ENCODE measurements around the gene TTLL11.
A peak's percentile ranks its signal among the peaks of the same experiment; 100 is the strongest.

Gene TTLL11

GRCh38 chr9:122129969-122130368 lies 36.9 kb upstream of the TTLL11 start:
- no peak for DNase-seq (ENCODE audit: low spot score)
- H3K36me3 ChIP-seq (replicated peaks in 1 of 2; ENCODE audit: control insufficient read depth in 2 of 2, insufficient read depth in 2 of 2, low read length in 2 of 2) = no peaks in the 10 kb centered on the region
- H3K79me1 ChIP-seq (ENCODE audit: low read depth, low read length) = no peaks in the 10 kb centered on the region
- H2AK5ac ChIP-seq (ENCODE audit: low read depth, low read length) = no peak overlapping the region
- H3K4ac ChIP-seq (ENCODE audit: low read length) = no peak overlapping the region
- H3K4me2 ChIP-seq (ENCODE audit: insufficient read depth, low read length, poor library complexity, severe bottlenecking) = no peak overlapping the region
- H2BK120ac ChIP-seq (ENCODE audit: low read depth, low read length) = no peak overlapping the region
- no peak overlapping the region for H4K91ac ChIP-seq (ENCODE audit: low read depth, low read length, poor library complexity)
- H3K9ac ChIP-seq (ENCODE audit: low read depth, low read length, poor library complexity) = no peak overlapping the region
- H3K4me3 ChIP-seq (ENCODE audit: low read length in 2 of 2) = no peak overlapping the region
- peaks cover 25 to 26% of the 10 kb centered on the region in 2 donors for H3K4me1 ChIP-seq (ENCODE audit: control insufficient read depth in 2 of 2, insufficient read depth in 1 of 2, low read depth in 1 of 2, low read length in 2 of 2)
- H2BK5ac ChIP-seq (ENCODE audit: low read length) = no peak overlapping the region
- no peak overlapping the region for H3K18ac ChIP-seq (ENCODE audit: low read length)
- H2AFZ ChIP-seq (ENCODE audit: low read length) = no peak overlapping the region
- WGBS, 2 donors (ENCODE audit: extremely low coverage in 2 of 2, insufficient read length in 2 of 2, insufficient replicate concordance in 1 of 2) = no CpG with 5 or more reads among the region's 2 CpGs
- peaks cover 4 to 86% (median 79%) of the 10 kb centered on the region in 3 experiments for H3K27me3 ChIP-seq (ENCODE audit: control insufficient read depth in 3 of 3, insufficient read depth in 3 of 3, low read depth in 1 of 3, low read length in 3 of 3)
- no peak overlapping the region for H2BK12ac ChIP-seq (ENCODE audit: low read length)
- no peak overlapping the region for H3K27ac ChIP-seq (replicated peaks; ENCODE audit: low read length)
- H3K23ac ChIP-seq (ENCODE audit: low read depth, low read length, poor library complexity) = peak overlapping the region; percentile 17
- H2BK15ac ChIP-seq (ENCODE audit: low read length) = no peak overlapping the region
- H3K9me3 ChIP-seq (replicated peaks in 1 of 2; ENCODE audit: control insufficient read depth in 2 of 2, insufficient read depth in 1 of 2, low read depth in 1 of 2, low read length in 2 of 2) = no peaks in the 10 kb centered on the region
- no peak overlapping the region for H3K14ac ChIP-seq (ENCODE audit: low read length)
- H4K8ac ChIP-seq (ENCODE audit: low read depth, low read length) = no peak overlapping the region

GRCh38 chr9:122128969-122129343 lies 35.8 kb upstream of the TTLL11 start:
- Histone ChIP-seq H4K8ac (ENCODE audit: low read depth, low read length) (no peak overlapping the region), H2AFZ (ENCODE audit: low read length) (no peak overlapping the region), H3K9ac (ENCODE audit: low read depth, low read length, poor library complexity) (no peak overlapping the region), H3K23ac (ENCODE audit: low read depth, low read length, poor library complexity) (no peak overlapping the region), H2BK120ac (ENCODE audit: low read depth, low read length) (no peak overlapping the region), H3K36me3 (replicated peaks in 1 of 2; ENCODE audit: control insufficient read depth in 2 of 2, insufficient read depth in 2 of 2, low read length in 2 of 2) (no peaks in the 10 kb centered on the region), H2BK15ac (ENCODE audit: low read length) (no peak overlapping the region), H2AK5ac (ENCODE audit: low read depth, low read length) (no peak overlapping the region), H3K79me1 (ENCODE audit: low read depth, low read length) (no peaks in the 10 kb centered on the region), H3K4me2 (ENCODE audit: insufficient read depth, low read length, poor library complexity, severe bottlenecking) (no peak overlapping the region), H3K4me3 (ENCODE audit: low read length in 2 of 2) (no peak overlapping the region), H3K4ac (ENCODE audit: low read length) (no peak overlapping the region), H3K27ac (replicated peaks; ENCODE audit: low read length) (no peak overlapping the region), H3K27me3 (ENCODE audit: control insufficient read depth in 3 of 3, insufficient read depth in 3 of 3, low read depth in 1 of 3, low read length in 3 of 3) (peaks cover 4 to 85% (median 74%) of the 10 kb centered on the region in 3 experiments), H2BK5ac (ENCODE audit: low read length) (no peak overlapping the region), H3K4me1 (ENCODE audit: control insufficient read depth in 2 of 2, insufficient read depth in 1 of 2, low read depth in 1 of 2, low read length in 2 of 2) (peaks cover 18 to 20% of the 10 kb centered on the region in 2 donors), H3K18ac (ENCODE audit: low read length) (no peak overlapping the region), H3K14ac (ENCODE audit: low read length) (no peak overlapping the region), H3K9me3 (replicated peaks in 1 of 2; ENCODE audit: control insufficient read depth in 2 of 2, insufficient read depth in 1 of 2, low read depth in 1 of 2, low read length in 2 of 2) (no peaks in the 10 kb centered on the region), H2BK12ac (ENCODE audit: low read length) (no peak overlapping the region), H4K91ac (ENCODE audit: low read depth, low read length, poor library complexity) (no peak overlapping the region)
- DNase-seq (ENCODE audit: low spot score) = no peak
- WGBS, 2 donors (ENCODE audit: extremely low coverage in 2 of 2, insufficient read length in 2 of 2, insufficient replicate concordance in 1 of 2) = no CpG with 5 or more reads among the region's 7 CpGs

GRCh38 chr9:122128007-122128968 lies 35.2 kb upstream of the TTLL11 start:
- Histone ChIP-seq H4K8ac (ENCODE audit: low read depth, low read length) (no peak overlapping the region), H3K9ac (ENCODE audit: low read depth, low read length, poor library complexity) (no peak overlapping the region), H2BK15ac (ENCODE audit: low read length) (no peak overlapping the region), H3K18ac (ENCODE audit: low read length) (peak overlapping the region; percentile 60), H2AFZ (ENCODE audit: low read length) (no peak overlapping the region), H2BK5ac (ENCODE audit: low read length) (no peak overlapping the region), H3K9me3 (replicated peaks in 1 of 2; ENCODE audit: control insufficient read depth in 2 of 2, insufficient read depth in 1 of 2, low read depth in 1 of 2, low read length in 2 of 2) (no peaks in the 10 kb centered on the region), H3K14ac (ENCODE audit: low read length) (no peak overlapping the region), H3K79me1 (ENCODE audit: low read depth, low read length) (no peaks in the 10 kb centered on the region), H3K27ac (replicated peaks; ENCODE audit: low read length) (no peak overlapping the region), H4K91ac (ENCODE audit: low read depth, low read length, poor library complexity) (no peak overlapping the region), H2BK120ac (ENCODE audit: low read depth, low read length) (no peak overlapping the region), H3K4ac (ENCODE audit: low read length) (no peak overlapping the region), H3K4me3 (ENCODE audit: low read length in 2 of 2) (no peak overlapping the region), H3K4me1 (ENCODE audit: control insufficient read depth in 2 of 2, insufficient read depth in 1 of 2, low read depth in 1 of 2, low read length in 2 of 2) (peaks cover 18 to 20% of the 10 kb centered on the region in 2 donors), H3K27me3 (ENCODE audit: control insufficient read depth in 3 of 3, insufficient read depth in 3 of 3, low read depth in 1 of 3, low read length in 3 of 3) (peaks cover 4 to 79% (median 67%) of the 10 kb centered on the region in 3 experiments), H2AK5ac (ENCODE audit: low read depth, low read length) (no peak overlapping the region), H2BK12ac (ENCODE audit: low read length) (no peak overlapping the region), H3K4me2 (ENCODE audit: insufficient read depth, low read length, poor library complexity, severe bottlenecking) (no peak overlapping the region), H3K36me3 (replicated peaks in 1 of 2; ENCODE audit: control insufficient read depth in 2 of 2, insufficient read depth in 2 of 2, low read length in 2 of 2) (no peaks in the 10 kb centered on the region), H3K23ac (ENCODE audit: low read depth, low read length, poor library complexity) (peak overlapping the region; percentile 69)
- no peak for DNase-seq (ENCODE audit: low spot score)
- no CpG with 5 or more reads among the region's 24 CpGs for WGBS, 2 donors (ENCODE audit: extremely low coverage in 2 of 2, insufficient read length in 2 of 2, insufficient replicate concordance in 1 of 2)

- Histone ChIP-seq H4K8ac (ENCODE audit: low read depth, low read length) (no peak overlapping the region), H3K79me1 (ENCODE audit: low read depth, low read length) (no peaks in the 10 kb centered on the region), H3K4me1 (ENCODE audit: control insufficient read depth in 2 of 2, insufficient read depth in 1 of 2, low read depth in 1 of 2, low read length in 2 of 2) (peaks cover 17 to 20% of the 10 kb centered on the region in 2 donors), H2BK120ac (ENCODE audit: low read depth, low read length) (no peak overlapping the region), H3K23ac (ENCODE audit: low read depth, low read length, poor library complexity) (peak overlapping the region; percentile 86), H3K4ac (ENCODE audit: low read length) (no peak overlapping the region), H3K27ac (replicated peaks; ENCODE audit: low read length) (no peak overlapping the region), H3K14ac (ENCODE audit: low read length) (peak overlapping the region; percentile 65), H2BK12ac (ENCODE audit: low read length) (no peak overlapping the region), H2BK5ac (ENCODE audit: low read length) (no peak overlapping the region), H2AFZ (ENCODE audit: low read length) (no peak overlapping the region), H2BK15ac (ENCODE audit: low read length) (no peak overlapping the region), H4K91ac (ENCODE audit: low read depth, low read length, poor library complexity) (no peak overlapping the region), H3K4me3 (ENCODE audit: low read length in 2 of 2) (no peak overlapping the region), H3K4me2 (ENCODE audit: insufficient read depth, low read length, poor library complexity, severe bottlenecking) (no peak overlapping the region), H3K27me3 (ENCODE audit: control insufficient read depth in 3 of 3, insufficient read depth in 3 of 3, low read depth in 1 of 3, low read length in 3 of 3) (peaks cover 4 to 70% (median 58%) of the 10 kb centered on the region in 3 experiments), H3K36me3 (replicated peaks in 1 of 2; ENCODE audit: control insufficient read depth in 2 of 2, insufficient read depth in 2 of 2, low read length in 2 of 2) (no peaks in the 10 kb centered on the region), H3K18ac (ENCODE audit: low read length) (peak overlapping the region; percentile 42), H3K9ac (ENCODE audit: low read depth, low read length, poor library complexity) (peak overlapping the region; percentile 68), H3K9me3 (replicated peaks in 1 of 2; ENCODE audit: control insufficient read depth in 2 of 2, insufficient read depth in 1 of 2, low read depth in 1 of 2, low read length in 2 of 2) (no peaks in the 10 kb centered on the region), H2AK5ac (ENCODE audit: low read depth, low read length) (peak overlapping the region; percentile 25)
- no peak for DNase-seq (ENCODE audit: low spot score)
- WGBS, 2 donors (ENCODE audit: extremely low coverage in 2 of 2, insufficient read length in 2 of 2, insufficient replicate concordance in 1 of 2) = no CpG with 5 or more reads among the region's 10 CpGs
Observed at GRCh38 chr9:122127396-122127798, 34.3 kb upstream of the TTLL11 start.
